Measurements from ENCODE around the gene PXK.
"Not testable (repeated sequence)": the region's sequence is repeated elsewhere in the genome, so short reads cannot be mapped to it uniquely, and the experiment has no call there.

The PXK gene

GRCh38 chr3:58331593-58332152 is 1.0 kb upstream of the PXK start:
- Mint-ChIP-seq H3K27ac (peak overlapping the region; percentile 87), H3K4me3 (peak overlapping the region; percentile 74), H3K9me3 (ENCODE audit: low read depth) (no peaks in the 10 kb centered on the region), H3K4me1 (ENCODE audit: low read depth) (peaks cover 37% of the 10 kb centered on the region), H3K27me3 (no peaks in the 10 kb centered on the region), H3K36me3 (peaks cover 7% of the 10 kb centered on the region)

- Mint-ChIP-seq H3K27ac (peak overlapping the region; percentile 95), H3K4me3 (peak overlapping the region; percentile 99), H3K9me3 (ENCODE audit: low read depth) (no peaks in the 10 kb centered on the region), H3K27me3 (no peaks in the 10 kb centered on the region), H3K36me3 (peaks cover 7% of the 10 kb centered on the region), H3K4me1 (ENCODE audit: low read depth) (peaks cover 42% of the 10 kb centered on the region)
Observed at GRCh38 chr3:58333206-58334012, 717 bp downstream of the PXK start.

- Mint-ChIP-seq H3K27me3 (no peaks in the 10 kb centered on the region), H3K4me1 (ENCODE audit: low read depth) (peaks cover 42% of the 10 kb centered on the region), H3K4me3 (peak overlapping the region; percentile 99), H3K36me3 (peaks cover 7% of the 10 kb centered on the region), H3K27ac (peak overlapping the region; percentile 95), H3K9me3 (ENCODE audit: low read depth) (no peaks in the 10 kb centered on the region)
Observed at GRCh38 chr3:58334013-58334321, 1.3 kb downstream of the PXK start.

- Mint-ChIP-seq H3K9me3 (ENCODE audit: low read depth) (no peaks in the 10 kb centered on the region), H3K4me1 (ENCODE audit: low read depth) (peaks cover 42% of the 10 kb centered on the region), H3K27me3 (no peaks in the 10 kb centered on the region), H3K36me3 (peaks cover 7% of the 10 kb centered on the region), H3K4me3 (peak overlapping the region; percentile 99), H3K27ac (peak overlapping the region; percentile 41)
Observed at GRCh38 chr3:58334506-58334884, 1.8 kb downstream of the PXK start.

GRCh38 chr3:58335652-58335947 is 2.9 kb downstream of the PXK start:
- Mint-ChIP-seq H3K9me3 (ENCODE audit: low read depth) (no peaks in the 10 kb centered on the region), H3K27me3 (no peaks in the 10 kb centered on the region), H3K4me1 (ENCODE audit: low read depth) (peaks cover 42% of the 10 kb centered on the region), H3K36me3 (peaks cover 7% of the 10 kb centered on the region), H3K4me3 (peak overlapping the region; percentile 99), H3K27ac (peak overlapping the region; percentile 93)

- H3K36me3 Mint-ChIP-seq, result peaks cover 11% of the 10 kb centered on the region
- H3K27me3 Mint-ChIP-seq, result no peaks in the 10 kb centered on the region
- H3K27ac Mint-ChIP-seq, result peak overlapping the region; percentile 29
- peak overlapping the region; percentile 4 for H3K4me3 Mint-ChIP-seq
- H3K9me3 Mint-ChIP-seq (ENCODE audit: low read depth), result no peaks in the 10 kb centered on the region
- peaks cover 42% of the 10 kb centered on the region for H3K4me1 Mint-ChIP-seq (ENCODE audit: low read depth)
Observed at GRCh38 chr3:58336135-58336882, 3.6 kb downstream of the PXK start.

GRCh38 chr3:58337190-58337589 is 4.5 kb downstream of the PXK start:
- H3K27ac Mint-ChIP-seq, result no peak overlapping the region
- H3K4me1 Mint-ChIP-seq (ENCODE audit: low read depth), result peaks cover 36% of the 10 kb centered on the region
- no peak overlapping the region for H3K4me3 Mint-ChIP-seq
- H3K27me3 Mint-ChIP-seq, result no peaks in the 10 kb centered on the region
- peaks cover 11% of the 10 kb centered on the region for H3K36me3 Mint-ChIP-seq
- no peaks in the 10 kb centered on the region for H3K9me3 Mint-ChIP-seq (ENCODE audit: low read depth)

- not testable (repeated sequence) for H3K4me3 Mint-ChIP-seq
- peaks cover 28% of the 10 kb centered on the region for H3K4me1 Mint-ChIP-seq (ENCODE audit: low read depth)
- H3K36me3 Mint-ChIP-seq, result peaks cover 16% of the 10 kb centered on the region
Observed at GRCh38 chr3:58339146-58339545, 6.5 kb downstream of the PXK start.

GRCh38 chr3:58340594-58341244 is 8.0 kb downstream of the PXK start:
- H3K4me3 Mint-ChIP-seq, result no peak overlapping the region
- H3K9me3 Mint-ChIP-seq (ENCODE audit: low read depth), result no peaks in the 10 kb centered on the region
- no peaks in the 10 kb centered on the region for H3K27me3 Mint-ChIP-seq
- no peak overlapping the region for H3K27ac Mint-ChIP-seq
- peaks cover 12% of the 10 kb centered on the region for H3K4me1 Mint-ChIP-seq (ENCODE audit: low read depth)
- peaks cover 11% of the 10 kb centered on the region for H3K36me3 Mint-ChIP-seq

More at GRCh38 chr3:58339146-58339545, 6.5 kb downstream of the PXK start:
- not testable (repeated sequence) for H3K27ac Mint-ChIP-seq; H3K27me3 Mint-ChIP-seq; H3K9me3 Mint-ChIP-seq (ENCODE audit: low read depth)

- Mint-ChIP-seq H3K27me3 (no peaks in the 10 kb centered on the region), H3K36me3 (peaks cover 9% of the 10 kb centered on the region), H3K9me3 (ENCODE audit: low read depth) (no peaks in the 10 kb centered on the region), H3K27ac (no peak overlapping the region), H3K4me1 (ENCODE audit: low read depth) (peaks cover 13% of the 10 kb centered on the region), H3K4me3 (no peak overlapping the region)
Observed at GRCh38 chr3:58341376-58341775, 8.7 kb downstream of the PXK start.

GRCh38 chr3:58342676-58343075 is 10.0 kb downstream of the PXK start:
- no peak overlapping the region for H3K27ac Mint-ChIP-seq
- H3K4me1 Mint-ChIP-seq (ENCODE audit: low read depth), result peaks cover 12% of the 10 kb centered on the region
- H3K4me3 Mint-ChIP-seq, result no peak overlapping the region
- no peaks in the 10 kb centered on the region for H3K9me3 Mint-ChIP-seq (ENCODE audit: low read depth)
- peaks cover 10% of the 10 kb centered on the region for H3K36me3 Mint-ChIP-seq
- no peaks in the 10 kb centered on the region for H3K27me3 Mint-ChIP-seq

- H3K27me3 Mint-ChIP-seq, result no peaks in the 10 kb centered on the region
- no peaks in the 10 kb centered on the region for H3K9me3 Mint-ChIP-seq (ENCODE audit: low read depth)
- peaks cover 27% of the 10 kb centered on the region for H3K4me1 Mint-ChIP-seq (ENCODE audit: low read depth)
- H3K36me3 Mint-ChIP-seq, result peaks cover 13% of the 10 kb centered on the region
- no peak overlapping the region for H3K27ac Mint-ChIP-seq
- no peak overlapping the region for H3K4me3 Mint-ChIP-seq
Observed at GRCh38 chr3:58345457-58345856, 12.8 kb downstream of the PXK start.

GRCh38 chr3:58346368-58346767 is 13.7 kb downstream of the PXK start:
- no peak overlapping the region for H3K27ac Mint-ChIP-seq
- peaks cover 9% of the 10 kb centered on the region for H3K36me3 Mint-ChIP-seq
- H3K27me3 Mint-ChIP-seq, result no peaks in the 10 kb centered on the region
- H3K4me3 Mint-ChIP-seq, result no peak overlapping the region
- peaks cover 32% of the 10 kb centered on the region for H3K4me1 Mint-ChIP-seq (ENCODE audit: low read depth)
- no peaks in the 10 kb centered on the region for H3K9me3 Mint-ChIP-seq (ENCODE audit: low read depth)

- no peak overlapping the region for H3K4me3 Mint-ChIP-seq
Observed at GRCh38 chr3:58347984-58348383, 15.3 kb downstream of the PXK start.

More at GRCh38 chr3:58347984-58348383, 15.3 kb downstream of the PXK start:
- Mint-ChIP-seq H3K36me3 (peaks cover 5% of the 10 kb centered on the region), H3K27ac (no peak overlapping the region), H3K4me1 (ENCODE audit: low read depth) (peaks cover 41% of the 10 kb centered on the region), H3K27me3 (no peaks in the 10 kb centered on the region), H3K9me3 (ENCODE audit: low read depth) (no peaks in the 10 kb centered on the region)

Data from activated naive CD8-positive, alpha-beta T cell (primary cell).